ENCODE measurements around the gene ITGB8. TPM values are rescaled to one million over a fixed set of nuclear protein-coding genes. Genes with fewer than 3 reads are reported as not detected.

Gene ITGB8
- total RNA-seq, 1 experiment from 2014 or later, result 2.4 TPM

DNA sequence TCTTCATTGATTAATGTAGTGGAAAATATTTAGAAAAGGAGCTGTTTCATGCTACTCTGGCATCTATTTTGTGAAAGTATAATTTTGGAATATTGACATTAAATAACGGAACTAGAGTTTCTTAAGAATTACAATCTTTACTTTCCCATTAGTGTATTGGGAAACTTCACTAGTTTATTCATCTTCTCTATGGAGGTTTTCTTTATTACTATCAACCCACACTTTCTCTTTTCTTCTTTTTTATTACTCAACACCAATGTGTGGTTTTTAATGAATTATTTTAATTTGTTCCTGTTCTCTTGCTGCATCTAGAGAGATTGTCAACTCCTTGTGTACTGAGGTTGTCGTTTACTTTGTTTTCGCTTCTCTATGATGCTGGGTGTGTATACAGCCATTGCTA lies 20.4 kb upstream of the ITGB8 start (continued):
- TF ChIP-seq, protein P1, sequence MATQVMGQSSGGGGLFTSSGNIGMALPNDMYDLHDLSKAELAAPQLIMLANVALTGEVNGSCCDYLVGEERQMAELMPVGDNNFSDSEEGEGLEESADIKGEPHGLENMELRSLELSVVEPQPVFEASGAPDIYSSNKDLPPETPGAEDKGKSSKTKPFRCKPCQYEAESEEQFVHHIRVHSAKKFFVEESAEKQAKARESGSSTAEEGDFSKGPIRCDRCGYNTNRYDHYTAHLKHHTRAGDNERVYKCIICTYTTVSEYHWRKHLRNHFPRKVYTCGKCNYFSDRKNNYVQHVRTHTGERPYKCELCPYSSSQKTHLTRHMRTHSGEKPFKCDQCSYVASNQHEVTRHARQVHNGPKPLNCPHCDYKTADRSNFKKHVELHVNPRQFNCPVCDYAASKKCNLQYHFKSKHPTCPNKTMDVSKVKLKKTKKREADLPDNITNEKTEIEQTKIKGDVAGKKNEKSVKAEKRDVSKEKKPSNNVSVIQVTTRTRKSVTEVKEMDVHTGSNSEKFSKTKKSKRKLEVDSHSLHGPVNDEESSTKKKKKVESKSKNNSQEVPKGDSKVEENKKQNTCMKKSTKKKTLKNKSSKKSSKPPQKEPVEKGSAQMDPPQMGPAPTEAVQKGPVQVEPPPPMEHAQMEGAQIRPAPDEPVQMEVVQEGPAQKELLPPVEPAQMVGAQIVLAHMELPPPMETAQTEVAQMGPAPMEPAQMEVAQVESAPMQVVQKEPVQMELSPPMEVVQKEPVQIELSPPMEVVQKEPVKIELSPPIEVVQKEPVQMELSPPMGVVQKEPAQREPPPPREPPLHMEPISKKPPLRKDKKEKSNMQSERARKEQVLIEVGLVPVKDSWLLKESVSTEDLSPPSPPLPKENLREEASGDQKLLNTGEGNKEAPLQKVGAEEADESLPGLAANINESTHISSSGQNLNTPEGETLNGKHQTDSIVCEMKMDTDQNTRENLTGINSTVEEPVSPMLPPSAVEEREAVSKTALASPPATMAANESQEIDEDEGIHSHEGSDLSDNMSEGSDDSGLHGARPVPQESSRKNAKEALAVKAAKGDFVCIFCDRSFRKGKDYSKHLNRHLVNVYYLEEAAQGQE (IDR thresholded peaks at IDR 0.05; ENCODE audit: low read depth), result no peak
- TF ChIP-seq POLR2AphosphoS5 (IDR thresholded peaks at IDR 0.05; ENCODE audit: low read depth, low read length), result no peak
- TF ChIP-seq ZFX (IDR thresholded peaks at IDR 0.05), result no peak
- no peak for TF ChIP-seq ELF1 (IDR thresholded peaks at IDR 0.05; ENCODE audit: borderline replicate concordance, low read depth)
- no peak for TF ChIP-seq EGR1 (IDR thresholded peaks at IDR 0.05; ENCODE audit: low read depth)
- no peak for TF ChIP-seq SRF (IDR thresholded peaks at IDR 0.05; ENCODE audit: low read depth)

DNA sequence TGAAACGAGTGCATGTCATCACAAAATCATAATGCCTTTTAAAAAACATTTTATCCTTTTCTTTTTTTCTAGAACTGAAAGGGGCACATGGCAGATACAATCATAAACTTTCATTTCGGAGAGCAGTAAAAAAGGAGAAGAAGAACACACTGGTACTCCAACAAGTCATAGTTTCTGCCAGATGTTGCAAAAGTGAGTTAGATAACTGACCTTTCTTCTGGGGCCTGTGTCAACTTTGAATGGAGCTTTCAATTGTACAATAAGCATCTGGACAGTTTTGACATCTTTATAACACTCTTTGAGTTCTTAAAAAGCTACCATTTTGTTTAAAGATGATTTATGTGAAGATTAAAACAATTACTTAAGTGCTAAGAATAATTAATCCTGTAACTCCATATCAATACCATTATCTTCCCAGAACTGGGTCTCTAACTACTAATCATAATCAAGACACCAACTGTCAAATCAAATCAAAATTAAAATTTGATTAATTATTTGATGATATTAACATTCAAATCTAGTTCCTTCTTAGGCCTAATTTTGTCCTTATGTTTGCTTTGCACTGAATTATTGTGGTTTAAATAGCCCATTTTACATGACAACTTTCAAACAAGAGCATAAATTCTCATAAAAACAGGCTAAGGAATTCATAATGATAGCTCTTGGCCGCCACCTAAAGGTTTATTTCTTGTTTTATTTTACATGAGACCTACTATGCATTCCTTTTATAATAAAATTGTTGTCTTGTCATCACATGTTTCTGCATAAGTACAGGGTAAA lies 19.5 kb upstream of the ITGB8 start:
- Histone ChIP-seq H4K20me1 (ENCODE audit: insufficient read depth) (no peaks in the 10 kb centered on the region), H3K9ac (ENCODE audit: low read length) (no peak overlapping the region), H3K4me2 (ENCODE audit: low read length) (no peak overlapping the region), H3K36me3 (ENCODE audit: control insufficient read depth in 1 of 2, insufficient read depth in 2 of 2, low read length in 2 of 2) (no peaks in the 10 kb centered on the region), H3K79me2 (ENCODE audit: insufficient read depth, low read length) (no peaks in the 10 kb centered on the region), H3K27me3 (ENCODE audit: insufficient read depth, low read length) (no peaks in the 10 kb centered on the region), H2AFZ (ENCODE audit: low read depth, low read length, poor library complexity, severe bottlenecking) (peak overlapping the region; percentile 84), H3K4me1 (ENCODE audit: control insufficient read depth in 1 of 2, insufficient read depth in 2 of 2, low read length in 2 of 2) (no peaks in the 10 kb centered on the region), H3K4me3 (replicated peaks in 1 of 2; ENCODE audit: low read depth in 1 of 2, low read length in 2 of 2) (no peak overlapping the region), H3K9me2 (ENCODE audit: insufficient read depth) (no peaks in the 10 kb centered on the region), H3K9me3 (ENCODE audit: control insufficient read depth in 1 of 2, insufficient read depth in 1 of 2, low read depth in 1 of 2, low read length in 2 of 2) (no peaks in the 10 kb centered on the region), H3K27ac (ENCODE audit: low read depth, low read length) (no peak overlapping the region)
- ChIA-PET POLR2A (no interaction called here), RAD21 (ENCODE audit: low non-redundant PET in 1 of 2, low total read pairs in 2 of 2, uncharacterized antibody in 2 of 2, unreplicated experiment in 2 of 2) (no interaction called here), CTCF (interaction anchor here (1.0 to 2.1 kb wide), 9 partner anchors 11 to 597 kb away, joined by 3 to 14 read pairs (median 5); partner anchors contain the start of genes ITGB8 and MACC1)
- no peak for ATAC-seq
- DNase-seq (ENCODE audit: low read depth, low spot score), result peak; percentile 38
- TF ChIP-seq RAD21 (IDR thresholded peaks at IDR 0.05; ENCODE audit: low read depth) (peak; percentile 75), ZFX (IDR thresholded peaks at IDR 0.05) (no peak)
- TF ChIP-seq, protein P2, sequence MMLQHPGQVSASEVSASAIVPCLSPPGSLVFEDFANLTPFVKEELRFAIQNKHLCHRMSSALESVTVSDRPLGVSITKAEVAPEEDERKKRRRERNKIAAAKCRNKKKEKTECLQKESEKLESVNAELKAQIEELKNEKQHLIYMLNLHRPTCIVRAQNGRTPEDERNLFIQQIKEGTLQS (IDR thresholded peaks at IDR 0.05), result no peak
- TF ChIP-seq, protein P3, sequence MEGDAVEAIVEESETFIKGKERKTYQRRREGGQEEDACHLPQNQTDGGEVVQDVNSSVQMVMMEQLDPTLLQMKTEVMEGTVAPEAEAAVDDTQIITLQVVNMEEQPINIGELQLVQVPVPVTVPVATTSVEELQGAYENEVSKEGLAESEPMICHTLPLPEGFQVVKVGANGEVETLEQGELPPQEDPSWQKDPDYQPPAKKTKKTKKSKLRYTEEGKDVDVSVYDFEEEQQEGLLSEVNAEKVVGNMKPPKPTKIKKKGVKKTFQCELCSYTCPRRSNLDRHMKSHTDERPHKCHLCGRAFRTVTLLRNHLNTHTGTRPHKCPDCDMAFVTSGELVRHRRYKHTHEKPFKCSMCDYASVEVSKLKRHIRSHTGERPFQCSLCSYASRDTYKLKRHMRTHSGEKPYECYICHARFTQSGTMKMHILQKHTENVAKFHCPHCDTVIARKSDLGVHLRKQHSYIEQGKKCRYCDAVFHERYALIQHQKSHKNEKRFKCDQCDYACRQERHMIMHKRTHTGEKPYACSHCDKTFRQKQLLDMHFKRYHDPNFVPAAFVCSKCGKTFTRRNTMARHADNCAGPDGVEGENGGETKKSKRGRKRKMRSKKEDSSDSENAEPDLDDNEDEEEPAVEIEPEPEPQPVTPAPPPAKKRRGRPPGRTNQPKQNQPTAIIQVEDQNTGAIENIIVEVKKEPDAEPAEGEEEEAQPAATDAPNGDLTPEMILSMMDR (IDR thresholded peaks at IDR 0.05 in 2 of 3, conservative IDR thresholded peaks at IDR 0.05 in 1 of 3; ENCODE audit: borderline replicate concordance in 1 of 3, insufficient read depth in 1 of 3, low read depth in 2 of 3, low read length in 2 of 3), result peak; percentile 22 to 60 (median 59); a peak in 3 of 6 replicates
- intact Hi-C loops (cut with micrococcal nuclease), result loop anchor here (1.0 to 2.0 kb wide), 2 partner anchors 328 to 562 kb away; no protein-coding TSS in a partner anchor
- no TSS peak for BruUV-seq (replicated peaks)
